Fibroblast of lung (primary cell): ENCODE results near the gene SLC4A5. TPM values are rescaled to one million over a fixed set of nuclear protein-coding genes. Genes with fewer than 3 reads are reported as not detected.
"Not testable (repeated sequence)": the region's sequence is repeated elsewhere in the genome, so short reads cannot be mapped to it uniquely, and the experiment has no call there.

Experiments
- DNase-seq, 2 donors: peaks; one replicate each; pipeline versions ENCODE4 v3.0.0 to v3.0.0-alpha.2; 2010; ENCODE audit warnings: low read depth in 2 of 2
- H2AFZ ChIP-seq: 2 replicates; pipeline ENCODE4 v1.5.1; 2012; ENCODE audit warnings: low read length, control low read depth, inconsistent platforms
- H3K27ac ChIP-seq: 2 replicates; pipeline ENCODE4 v1.5.1; 2011; ENCODE audit warnings: low read length, control low read depth; ENCODE audit not compliant: insufficient read depth
- H3K27me3 ChIP-seq: 2 replicates; pipeline ENCODE4 v1.5.1; 2011; ENCODE audit warnings: mild to moderate bottlenecking, low read length; ENCODE audit not compliant: control insufficient read depth, insufficient read depth
- H3K36me3 ChIP-seq: 2 replicates; pipeline ENCODE4 v1.5.1; 2011; ENCODE audit warnings: low read length; ENCODE audit not compliant: control insufficient read depth, insufficient read depth
- H3K4me1 ChIP-seq: 2 replicates; pipeline ENCODE4 v1.5.1; 2011; ENCODE audit warnings: low read length; ENCODE audit not compliant: control insufficient read depth, insufficient read depth; ENCODE audit errors: extremely low read depth
- H3K4me2 ChIP-seq: 2 replicates; pipeline ENCODE4 v1.5.1; 2011; ENCODE audit warnings: low read length, control low read depth; ENCODE audit not compliant: insufficient read depth; ENCODE audit errors: extremely low read depth
- H3K4me3 ChIP-seq, 4 experiments: fragments of 200-600 bp in 1 of 4; sonication (generic) in 1 of 4; replicated peaks in 1 of 4; 2 replicates each; pipeline ENCODE4 v1.5.1; 2011 to 2016; ENCODE audit warnings: low read length in 4 of 4, low read depth in 3 of 4, mild to moderate bottlenecking in 3 of 4, control low read depth in 2 of 4, inconsistent platforms in 1 of 4, mixed read lengths in 1 of 4; ENCODE audit not compliant: insufficient read depth in 1 of 4; ENCODE audit errors: control extremely low read depth in 1 of 4
- H3K79me2 ChIP-seq: 2 replicates; pipeline ENCODE4 v1.5.1; 2012; ENCODE audit warnings: mild to moderate bottlenecking, low read length, inconsistent platforms; ENCODE audit not compliant: control insufficient read depth, insufficient read depth
- H3K9ac ChIP-seq: 2 replicates; pipeline ENCODE4 v1.5.1; 2011; ENCODE audit warnings: mild to moderate bottlenecking, low read length, control low read depth; ENCODE audit not compliant: insufficient read depth
- H3K9me3 ChIP-seq: 2 replicates; pipeline ENCODE4 v1.5.1; 2012; ENCODE audit warnings: low read depth, low read length; ENCODE audit not compliant: control insufficient read depth, insufficient read depth
- H4K20me1 ChIP-seq: 2 replicates; pipeline ENCODE4 v1.5.1; 2011; ENCODE audit warnings: low read length; ENCODE audit not compliant: control insufficient read depth, insufficient read depth; ENCODE audit errors: extremely low read depth
- EZH2 ChIP-seq: IDR thresholded peaks from 2 replicates; pipeline ENCODE4 v1.5.1; 2012; ENCODE audit warnings: low read length, control low read depth, mild to moderate bottlenecking; ENCODE audit errors: missing control alignments
- polyA plus RNA-seq, 2 donors: library from polyadenylated mRNA; depleted of rRNA in 1 of 2; stranded (reverse) in 1 of 2; unstranded in 1 of 2; fragments of >200 nt; gene quantifications; 2 replicates each; pipeline ENCODE4 v1.2.1, GENCODE V29; 2011 to 2012; ENCODE audit warnings: missing spikeins in 1 of 2
- total RNA-seq: library from RNA; depleted of rRNA; stranded (reverse); fragments of >200 nt; gene quantifications from 2 replicates; pipeline ENCODE4 v1.2.1, GENCODE V29; 2014
- TF ChIP-seq, protein P1 (sequence below), 2 donors: IDR thresholded peaks in 1 of 2; conservative IDR thresholded peaks in 1 of 2; 1 replicate in 1 of 2; 2 replicates in 1 of 2; pipeline ENCODE4 v1.5.1; 2011 to 2012; ENCODE audit warnings: low read length in 2 of 2, control low read depth in 1 of 2, inconsistent platforms in 1 of 2, low read depth in 1 of 2, mild to moderate bottlenecking in 1 of 2

The SLC4A5 gene
- total and polyA plus RNA-seq, 2 donors (not counting 1 experiment from before 2014, with no cell fraction given): 0.12 to 0.17 TPM

DNA sequence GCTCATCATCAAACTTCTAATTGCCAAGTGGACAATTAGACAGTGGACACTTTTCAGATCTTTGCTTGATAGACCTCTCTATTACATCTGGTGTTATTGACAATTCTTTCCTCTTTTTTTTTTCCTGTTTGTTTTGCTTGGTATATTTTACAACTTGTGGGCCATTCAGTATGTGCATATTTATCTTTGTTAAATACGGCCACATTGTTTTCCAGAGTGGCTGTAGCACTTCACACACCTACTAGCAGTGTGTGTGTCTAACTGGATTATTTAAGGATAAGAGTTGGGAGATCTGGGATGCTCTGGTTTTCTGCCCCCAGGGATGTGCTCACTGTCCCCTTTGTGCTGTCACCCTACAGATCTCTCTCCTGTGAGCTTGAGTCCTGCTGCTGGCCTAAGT lies 4.1 kb upstream of the SLC4A5 start:
- Histone ChIP-seq H3K79me2 (no peaks in the 10 kb centered on the region), H4K20me1 (no peaks in the 10 kb centered on the region), H3K36me3 (no peaks in the 10 kb centered on the region), H3K9ac (no peak overlapping the region), H3K9me3 (no peaks in the 10 kb centered on the region), H3K27me3 (peaks cover 3% of the 10 kb centered on the region), H3K27ac (no peak overlapping the region), H3K4me2 (no peak overlapping the region), H3K4me1 (no peaks in the 10 kb centered on the region), H3K4me3 (no peak overlapping the region), H2AFZ (no peak overlapping the region)
- DNase-seq: no peak
- no peak for TF ChIP-seq EZH2
- TF ChIP-seq, protein P1, sequence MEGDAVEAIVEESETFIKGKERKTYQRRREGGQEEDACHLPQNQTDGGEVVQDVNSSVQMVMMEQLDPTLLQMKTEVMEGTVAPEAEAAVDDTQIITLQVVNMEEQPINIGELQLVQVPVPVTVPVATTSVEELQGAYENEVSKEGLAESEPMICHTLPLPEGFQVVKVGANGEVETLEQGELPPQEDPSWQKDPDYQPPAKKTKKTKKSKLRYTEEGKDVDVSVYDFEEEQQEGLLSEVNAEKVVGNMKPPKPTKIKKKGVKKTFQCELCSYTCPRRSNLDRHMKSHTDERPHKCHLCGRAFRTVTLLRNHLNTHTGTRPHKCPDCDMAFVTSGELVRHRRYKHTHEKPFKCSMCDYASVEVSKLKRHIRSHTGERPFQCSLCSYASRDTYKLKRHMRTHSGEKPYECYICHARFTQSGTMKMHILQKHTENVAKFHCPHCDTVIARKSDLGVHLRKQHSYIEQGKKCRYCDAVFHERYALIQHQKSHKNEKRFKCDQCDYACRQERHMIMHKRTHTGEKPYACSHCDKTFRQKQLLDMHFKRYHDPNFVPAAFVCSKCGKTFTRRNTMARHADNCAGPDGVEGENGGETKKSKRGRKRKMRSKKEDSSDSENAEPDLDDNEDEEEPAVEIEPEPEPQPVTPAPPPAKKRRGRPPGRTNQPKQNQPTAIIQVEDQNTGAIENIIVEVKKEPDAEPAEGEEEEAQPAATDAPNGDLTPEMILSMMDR (conservative IDR thresholded peaks at IDR 0.05 in 1 of 2, IDR thresholded peaks at IDR 0.05 in 1 of 2; ENCODE audit: low read depth in 1 of 2, low read length in 2 of 2): no peak

DNA sequence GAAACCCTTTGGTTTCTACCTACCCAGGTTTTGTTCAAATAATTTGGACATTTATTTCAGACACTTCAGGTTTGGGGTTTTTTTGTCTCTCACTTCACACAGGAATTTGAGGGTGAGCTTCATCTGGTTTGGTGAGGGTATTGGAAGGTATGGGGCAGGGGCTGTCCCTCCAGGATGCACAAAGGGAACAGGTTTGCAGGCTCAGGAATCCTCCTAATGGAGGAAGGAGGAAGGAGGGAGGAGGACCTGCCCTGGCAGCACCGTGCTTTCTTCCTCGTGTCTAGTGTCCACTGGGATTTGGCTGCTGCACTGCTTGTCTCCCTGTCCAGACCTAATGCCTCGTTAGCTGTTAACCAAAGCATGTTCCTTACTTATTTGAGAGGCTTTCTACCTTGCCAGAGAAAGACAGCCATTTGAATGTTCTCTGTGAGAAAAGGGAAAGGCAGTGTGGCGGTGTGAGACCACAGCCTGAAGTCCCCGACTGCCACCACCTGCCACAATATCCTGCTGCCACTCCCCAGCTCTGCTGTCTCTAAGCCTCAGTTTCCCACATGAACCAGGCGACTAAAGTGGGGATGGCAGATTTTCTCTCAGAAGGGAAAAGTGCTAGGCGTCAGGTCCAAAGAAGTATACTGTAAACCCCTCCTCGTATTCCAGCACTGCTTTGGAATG lies 2.2 kb upstream of the SLC4A5 start:
- DNase-seq: no peak
- no peak overlapping the region for H3K4me2 ChIP-seq
- peaks cover 3% of the 10 kb centered on the region for H3K27me3 ChIP-seq
- no peaks in the 10 kb centered on the region for H3K36me3 ChIP-seq
- H2AFZ ChIP-seq: no peak overlapping the region
- TF ChIP-seq EZH2: no peak
- TF ChIP-seq, protein P1 (conservative IDR thresholded peaks at IDR 0.05 in 1 of 2, IDR thresholded peaks at IDR 0.05 in 1 of 2; ENCODE audit: low read depth in 1 of 2, low read length in 2 of 2): no peak
- H3K9ac ChIP-seq: no peak overlapping the region
- H3K9me3 ChIP-seq: no peaks in the 10 kb centered on the region
- no peak overlapping the region for H3K4me3 ChIP-seq
- H3K79me2 ChIP-seq: no peaks in the 10 kb centered on the region
- no peaks in the 10 kb centered on the region for H4K20me1 ChIP-seq
- no peak overlapping the region for H3K27ac ChIP-seq
- no peaks in the 10 kb centered on the region for H3K4me1 ChIP-seq

- H3K27ac ChIP-seq, H3K9me3 ChIP-seq, H3K4me1 ChIP-seq, H3K9ac ChIP-seq, H3K27me3 ChIP-seq, H2AFZ ChIP-seq, H3K4me2 ChIP-seq, H3K4me3 ChIP-seq, H3K36me3 ChIP-seq, H3K79me2 ChIP-seq, H4K20me1 ChIP-seq, DNase-seq: not testable (repeated sequence)
Observed at GRCh38 chr2:74336227-74336626, 7.0 kb downstream of the SLC4A5 start.
